ENCODE measurements around the gene SKA3. TPM values are rescaled to one million over a fixed set of nuclear protein-coding genes. Genes with fewer than 3 reads are reported as not detected.

The SKA3 gene
- total RNA-seq, 1 experiment from 2014 or later = 28.6 TPM

DNA sequence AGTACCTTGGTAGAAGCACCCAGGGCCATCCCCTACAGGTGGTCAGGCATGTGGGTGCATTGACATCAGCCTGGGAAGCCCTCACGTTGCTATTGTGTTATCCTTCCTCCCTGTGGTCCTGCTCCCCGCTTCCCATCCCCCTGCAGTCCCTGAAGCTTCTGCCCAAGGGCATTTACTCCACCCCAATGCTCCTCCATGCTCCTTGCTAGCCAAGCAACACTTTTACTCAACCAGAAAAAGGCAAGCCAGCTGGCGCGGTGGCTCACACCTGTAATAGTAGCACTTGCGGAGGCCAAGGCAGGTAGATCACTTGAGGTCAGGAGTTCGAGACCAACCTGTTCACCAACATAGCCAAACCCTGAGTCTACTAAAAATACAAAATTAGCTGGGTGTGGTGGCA is 60.2 kb downstream of the SKA3 start:
- DNase-seq (ENCODE audit: low spot score) = no peak

DNA sequence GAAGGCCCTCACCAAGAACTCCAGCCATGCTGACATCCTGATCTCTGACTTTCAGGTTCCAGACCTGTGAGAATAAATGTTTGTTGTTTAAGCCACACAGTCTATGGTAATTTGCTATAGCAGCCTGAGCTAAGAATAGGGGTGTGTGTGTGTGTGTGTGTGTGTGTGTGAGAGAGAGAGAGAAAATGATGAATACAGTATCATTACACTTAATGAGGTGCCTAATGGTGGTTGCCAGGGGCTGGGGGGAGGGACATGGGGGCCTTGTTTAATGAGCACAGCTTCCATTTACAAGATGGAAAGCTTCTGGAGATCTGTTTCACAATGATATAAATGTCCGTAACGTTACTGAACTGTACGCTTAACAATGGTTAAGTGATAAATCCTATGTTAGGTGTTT is 61.1 kb downstream of the SKA3 start:
- DNase-seq (ENCODE audit: low spot score) = no peak

DNA sequence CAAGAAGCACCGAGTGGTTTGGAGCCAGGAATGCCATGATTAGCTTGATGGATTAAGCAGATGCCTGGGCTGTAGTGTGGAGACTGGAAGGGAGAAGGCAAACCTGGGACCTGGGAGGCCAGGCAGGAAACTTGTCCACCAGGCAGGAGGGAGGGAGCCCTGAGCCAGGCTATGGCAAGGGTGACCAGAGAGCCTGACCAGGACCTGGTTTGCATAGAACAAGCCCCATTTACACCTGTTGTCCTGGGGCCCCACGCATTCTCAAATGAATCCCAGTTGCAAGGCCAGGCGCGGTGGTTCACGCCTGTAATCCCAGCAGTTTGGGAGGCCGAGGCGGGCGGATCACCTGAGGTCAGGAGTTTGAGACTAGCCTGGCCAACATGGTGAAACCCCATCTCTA is 64.8 kb downstream of the SKA3 start:
- no peak for DNase-seq (ENCODE audit: low spot score)

DNA sequence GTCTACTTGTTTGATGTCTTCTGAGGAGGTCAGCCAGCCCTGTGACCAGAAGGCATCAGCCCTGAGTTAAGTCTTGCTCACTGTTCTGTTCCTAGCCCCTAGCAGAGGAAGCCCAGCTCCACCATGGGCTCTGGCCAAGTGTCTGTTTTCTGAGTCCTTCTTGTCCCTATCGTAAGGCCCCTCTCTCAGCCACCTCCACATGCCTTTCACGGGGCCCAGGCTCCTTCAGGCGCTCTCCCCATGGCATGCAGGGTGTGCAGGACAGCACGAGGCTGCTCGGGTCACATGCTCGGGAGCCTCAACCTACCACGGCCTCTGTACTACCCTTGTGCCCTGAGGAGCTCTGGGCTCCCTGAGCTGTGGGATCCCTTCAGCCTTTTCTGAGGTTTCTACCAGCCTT is 67.2 kb downstream of the SKA3 start:
- DNase-seq (ENCODE audit: low spot score) = no peak

DNA sequence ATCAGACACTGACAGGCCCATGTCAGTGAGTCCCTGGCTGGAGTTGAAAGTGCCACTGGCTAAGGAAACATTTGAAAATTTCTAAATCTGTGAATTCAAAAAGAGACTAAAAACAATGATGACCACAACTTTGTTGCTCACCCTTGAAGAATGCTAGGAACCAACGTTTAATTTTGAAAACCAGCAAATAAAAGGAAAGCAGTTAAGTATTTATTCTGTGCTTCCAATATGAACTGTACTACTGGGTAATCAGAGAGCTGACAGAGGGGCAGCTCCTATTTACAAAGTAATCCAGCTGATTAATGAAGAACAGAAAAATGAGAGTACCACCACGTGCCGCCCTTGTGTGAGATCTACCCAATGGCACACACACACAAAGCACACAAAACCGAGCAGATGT is 70.3 kb downstream of the SKA3 start:
- DNase-seq (ENCODE audit: low spot score) = peak; percentile 31

DNA sequence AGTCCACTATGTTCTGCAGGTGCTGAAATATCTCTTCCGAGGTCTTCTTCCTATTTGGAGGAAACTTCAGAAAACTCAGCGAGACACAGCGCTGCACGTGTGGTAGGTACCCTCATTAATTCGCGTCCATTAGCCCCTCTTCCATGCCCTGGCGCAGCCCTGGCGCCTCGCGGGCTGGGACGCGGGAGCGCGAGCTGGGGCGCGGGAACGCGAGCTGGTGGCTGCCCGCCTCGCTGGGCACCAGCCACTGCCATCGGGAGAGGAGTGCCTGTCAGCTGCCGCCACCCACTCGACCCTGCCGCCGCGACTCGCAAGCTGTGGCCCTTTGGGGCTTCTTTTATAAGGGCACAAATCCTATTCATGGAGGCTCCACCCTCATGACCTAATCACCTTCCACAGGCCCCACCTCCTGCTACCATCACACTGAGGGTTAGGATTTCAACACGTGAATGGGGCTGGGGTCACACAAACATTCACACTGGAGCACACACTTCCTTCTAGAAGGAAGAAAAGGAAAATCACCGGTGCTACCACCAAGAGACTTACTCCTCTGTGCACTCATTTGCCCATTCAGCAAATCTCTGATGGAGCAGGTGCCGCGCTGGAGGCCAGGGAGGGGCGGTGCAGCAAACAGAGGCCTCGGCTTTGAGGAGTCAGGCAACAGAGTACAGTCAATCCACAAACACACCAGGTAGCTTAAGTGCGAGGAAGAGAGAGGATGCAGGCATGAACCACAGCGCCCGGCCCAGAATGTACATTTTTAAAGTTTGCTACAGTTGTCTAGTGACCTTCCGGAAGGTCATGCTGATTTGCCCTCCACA is 71.9 kb downstream of the SKA3 start:
- DNase-seq (ENCODE audit: low spot score) = no peak

Other genes with a start within 250 kb of the SKA3 start
- gene LATS2, start 115.0 kb downstream of the SKA3 start, total RNA-seq (2014; rRNA removed; shearing (Covaris generic)) = 12.1 and 13.5 TPM in 2 replicates
- gene SAP18, start 36.4 kb downstream of the SKA3 start, total RNA-seq (2014; rRNA removed; shearing (Covaris generic)) = 82.3 and 133 TPM in 2 replicates
- gene MRPL57, start 106 bp upstream of the SKA3 start, total RNA-seq (2014; rRNA removed; shearing (Covaris generic)) = 22.0 and 26.3 TPM in 2 replicates